ENCODE data around the gene SPON1.

GRCh38 chr11:14185461-14185860, 222.9 kb downstream of the SPON1 start:
- TF ChIP-seq YY1 (IDR thresholded peaks at IDR 0.05; ENCODE audit: insufficient read depth, insufficient read length) (no peak), ZNF274 (IDR thresholded peaks at IDR 0.05; ENCODE audit: low read depth, low read length) (no peak), SUZ12 (IDR thresholded peaks at IDR 0.05; ENCODE audit: extremely low read depth, insufficient read depth, insufficient read length) (no peak)

Measured in NT2/D1 (cell line).